Trophoblast cell (in vitro differentiated cells and primary cell): ENCODE measurements around the gene WFDC1.

ENCODE experiments used
- DNase-seq, 2 donors: peaks; one replicate each; pipeline ENCODE4 v3.0.0-alpha.2; 2016
- H2AFZ ChIP-seq: 2 replicates; pipeline ENCODE4 v1.6.1; 2013; ENCODE audit warnings: low read length, moderate library complexity, mild to moderate bottlenecking; ENCODE audit not compliant: insufficient read depth, poor library complexity
- H2AK5ac ChIP-seq: 2 replicates; pipeline ENCODE4 v1.6.1; 2013; ENCODE audit warnings: mild to moderate bottlenecking, low read length
- H2BK120ac ChIP-seq: 2 replicates; pipeline ENCODE4 v1.6.1; 2013; ENCODE audit warnings: low read length, mild to moderate bottlenecking, moderate library complexity; ENCODE audit not compliant: insufficient read depth, poor library complexity
- H2BK12ac ChIP-seq: 2 replicates; pipeline ENCODE4 v1.6.1; 2013; ENCODE audit warnings: mild to moderate bottlenecking, low read length, moderate library complexity
- H2BK5ac ChIP-seq: 2 replicates; pipeline ENCODE4 v1.6.1; 2013; ENCODE audit warnings: low read length, low read depth, moderate library complexity, mild to moderate bottlenecking; ENCODE audit not compliant: poor library complexity
- H3K14ac ChIP-seq: 2 replicates; pipeline ENCODE4 v1.6.1; 2013; ENCODE audit warnings: mild to moderate bottlenecking, low read length
- H3K18ac ChIP-seq: 2 replicates; pipeline ENCODE4 v1.6.1; 2013; ENCODE audit warnings: mild to moderate bottlenecking, low read length
- H3K23ac ChIP-seq: 2 replicates; pipeline ENCODE4 v1.6.1; 2013; ENCODE audit warnings: low read length
- H3K27ac ChIP-seq: 2 replicates; pipeline ENCODE4 v1.5.1; 2013; ENCODE audit warnings: low read depth, mild to moderate bottlenecking, inconsistent platforms, low read length, moderate library complexity
- H3K27me3 ChIP-seq: 2 replicates; pipeline ENCODE4 v1.6.1; 2013; ENCODE audit warnings: inconsistent platforms, mild to moderate bottlenecking, low read length, moderate library complexity; ENCODE audit not compliant: insufficient read depth
- H3K36me3 ChIP-seq, 2 experiments: 1 replicate in 1 of 2; 2 replicates in 1 of 2; pipeline ENCODE4 v1.6.1; 2013; ENCODE audit warnings: low read length in 2 of 2, mild to moderate bottlenecking in 2 of 2, moderate library complexity in 1 of 2; ENCODE audit not compliant: insufficient read depth in 2 of 2, control insufficient read depth in 1 of 2
- H3K4ac ChIP-seq: 2 replicates; pipeline ENCODE4 v1.6.1; 2013; ENCODE audit warnings: low read depth, mild to moderate bottlenecking, low read length, moderate library complexity
- H3K4me1 ChIP-seq, 2 experiments: 1 replicate in 1 of 2; 2 replicates in 1 of 2; pipeline ENCODE4 v1.6.1; 2013; ENCODE audit warnings: low read length in 2 of 2, mild to moderate bottlenecking in 2 of 2, moderate library complexity in 1 of 2; ENCODE audit not compliant: insufficient read depth in 2 of 2, control insufficient read depth in 1 of 2
- H3K4me2 ChIP-seq: 2 replicates; pipeline ENCODE4 v1.6.1; 2013; ENCODE audit warnings: inconsistent platforms, mild to moderate bottlenecking, low read length, moderate library complexity
- H3K4me3 ChIP-seq: 2 replicates; pipeline ENCODE4 v1.5.1; 2013; ENCODE audit warnings: mild to moderate bottlenecking, low read depth, low read length, inconsistent platforms
- H3K79me1 ChIP-seq: one replicate; pipeline ENCODE4 v1.6.1; 2013; ENCODE audit warnings: low read length
- H3K79me2 ChIP-seq: 2 replicates; pipeline ENCODE4 v1.6.1; 2013; ENCODE audit warnings: low read length, mild to moderate bottlenecking; ENCODE audit not compliant: control insufficient read depth, insufficient read depth, poor library complexity
- H3K9ac ChIP-seq: 2 replicates; pipeline ENCODE4 v1.6.1; 2013; ENCODE audit warnings: mild to moderate bottlenecking, low read length
- H3K9me3 ChIP-seq: 2 replicates; pipeline ENCODE4 v1.6.1; 2013; ENCODE audit warnings: low read depth, mild to moderate bottlenecking, control low read depth, inconsistent platforms, low read length; ENCODE audit not compliant: insufficient read depth
- H4K12ac ChIP-seq: 2 replicates; pipeline ENCODE4 v1.6.1; 2013; ENCODE audit warnings: low read depth, mild to moderate bottlenecking, low read length, moderate library complexity
- H4K8ac ChIP-seq: 2 replicates; pipeline ENCODE4 v1.6.1; 2013; ENCODE audit warnings: low read depth, mild to moderate bottlenecking, low read length, moderate library complexity
- H4K91ac ChIP-seq: one replicate; pipeline ENCODE4 v1.6.1; 2013; ENCODE audit warnings: low read depth, mild to moderate bottlenecking, low read length, moderate library complexity
- WGBS: extraction: QIAGEN DNeasy Blood & Tissue Kit; methylation state at CpG from one replicate; pipeline ENCODE4 v1.1.7; 2013; ENCODE audit warnings: missing lambda C conversion rate; ENCODE audit not compliant: insufficient read length, insufficient coverage; ENCODE audit errors: extremely low coverage; 5-methylcytosine and 5-hydroxymethylcytosine counted together

The WFDC1 gene

DNA sequence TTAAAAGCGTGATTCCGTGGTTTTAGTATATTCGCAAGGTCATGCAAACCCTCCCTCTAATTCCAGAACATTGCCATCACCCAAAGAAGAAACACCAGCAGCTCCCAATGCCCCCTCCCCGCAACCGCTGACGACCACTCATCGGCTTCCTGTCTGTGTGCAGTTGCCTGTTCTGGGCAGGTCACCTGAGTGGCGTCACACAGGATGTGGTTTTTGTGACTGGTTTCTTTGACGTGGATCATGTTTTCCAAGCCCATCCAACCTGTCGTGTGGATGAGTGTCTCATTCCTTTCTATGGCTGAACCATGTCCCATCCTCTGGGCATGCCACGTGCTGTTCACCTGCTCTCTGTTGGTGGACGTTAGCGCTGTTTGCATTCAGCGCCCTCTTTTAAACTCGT is 65.5 kb downstream of the WFDC1 start:
- H3K4ac ChIP-seq: no peak overlapping the region
- DNase-seq: no peak
- H3K23ac ChIP-seq: no peak overlapping the region
- peaks cover 25% of the 10 kb centered on the region in 2 experiments for H3K4me1 ChIP-seq
- H4K8ac ChIP-seq: no peak overlapping the region
- H3K27me3 ChIP-seq: no peaks in the 10 kb centered on the region
- H2BK12ac ChIP-seq: no peak overlapping the region
- no peak overlapping the region for H3K9ac ChIP-seq
- H3K14ac ChIP-seq: no peak overlapping the region
- H3K79me2 ChIP-seq: no peaks in the 10 kb centered on the region
- no peak overlapping the region for H2BK120ac ChIP-seq
- no peak overlapping the region for H2AK5ac ChIP-seq
- H3K9me3 ChIP-seq: no peaks in the 10 kb centered on the region
- no CpG with 5 or more reads among the region's 15 CpGs for WGBS
- H4K12ac ChIP-seq: no peak overlapping the region
- H3K36me3 ChIP-seq: no peaks in the 10 kb centered on the region
- H4K91ac ChIP-seq: no peak overlapping the region
- H3K79me1 ChIP-seq: peaks cover 2% of the 10 kb centered on the region
- no peak overlapping the region for H2BK5ac ChIP-seq
- no peak overlapping the region for H3K18ac ChIP-seq
- no peak overlapping the region for H3K4me2 ChIP-seq
- no peak overlapping the region for H3K4me3 ChIP-seq
- no peak overlapping the region for H2AFZ ChIP-seq
- no peak overlapping the region for H3K27ac ChIP-seq

GRCh38 chr16:84360748-84361147 is 66.1 kb downstream of the WFDC1 start:
- no peak for DNase-seq
- Histone ChIP-seq H3K27me3 (no peaks in the 10 kb centered on the region), H3K23ac (no peak overlapping the region), H3K4ac (peak overlapping the region; percentile 21), H2BK12ac (peak overlapping the region; percentile 16), H4K8ac (peak overlapping the region; percentile 13), H3K4me2 (no peak overlapping the region), H3K36me3 (no peaks in the 10 kb centered on the region), H3K27ac (no peak overlapping the region), H4K12ac (no peak overlapping the region), H3K79me2 (no peaks in the 10 kb centered on the region), H3K4me1 (peaks cover 25% of the 10 kb centered on the region in 2 experiments), H2BK5ac (no peak overlapping the region), H3K4me3 (no peak overlapping the region), H3K18ac (peak overlapping the region; percentile 30), H3K79me1 (peaks cover 2% of the 10 kb centered on the region), H3K9ac (no peak overlapping the region), H2BK120ac (no peak overlapping the region), H4K91ac (peak overlapping the region; percentile 63), H3K9me3 (no peaks in the 10 kb centered on the region), H2AK5ac (peak overlapping the region; percentile 36), H3K14ac (no peak overlapping the region), H2AFZ (no peak overlapping the region)
- no CpG with 5 or more reads among the region's 4 CpGs for WGBS

GRCh38 chr16:84361546-84361945 is 66.9 kb downstream of the WFDC1 start:
- Histone ChIP-seq H3K9ac (no peak overlapping the region), H3K27ac (no peak overlapping the region), H4K12ac (no peak overlapping the region), H2AK5ac (no peak overlapping the region), H2AFZ (no peak overlapping the region), H2BK5ac (no peak overlapping the region), H3K36me3 (no peaks in the 10 kb centered on the region), H3K4me1 (peaks cover 19 to 21% of the 10 kb centered on the region in 2 experiments), H4K91ac (no peak overlapping the region), H3K27me3 (no peaks in the 10 kb centered on the region), H3K14ac (no peak overlapping the region), H3K4me2 (no peak overlapping the region), H3K4ac (no peak overlapping the region), H2BK12ac (no peak overlapping the region), H3K79me2 (no peaks in the 10 kb centered on the region), H3K9me3 (no peaks in the 10 kb centered on the region), H4K8ac (no peak overlapping the region), H3K4me3 (no peak overlapping the region), H3K79me1 (peaks cover 2% of the 10 kb centered on the region), H3K18ac (no peak overlapping the region), H2BK120ac (no peak overlapping the region), H3K23ac (no peak overlapping the region)
- no CpG with 5 or more reads among the region's 5 CpGs for WGBS
- DNase-seq: no peak

GRCh38 chr16:84362471-84362941 is 67.8 kb downstream of the WFDC1 start:
- Histone ChIP-seq H3K18ac (no peak overlapping the region), H2BK5ac (no peak overlapping the region), H3K9ac (no peak overlapping the region), H3K4ac (no peak overlapping the region), H3K36me3 (no peaks in the 10 kb centered on the region), H3K9me3 (no peaks in the 10 kb centered on the region), H2AK5ac (no peak overlapping the region), H4K91ac (no peak overlapping the region), H4K8ac (no peak overlapping the region), H2AFZ (no peak overlapping the region), H3K4me3 (no peak overlapping the region), H2BK12ac (no peak overlapping the region), H3K79me2 (no peaks in the 10 kb centered on the region), H3K79me1 (peaks cover 2% of the 10 kb centered on the region), H4K12ac (no peak overlapping the region), H3K27ac (no peak overlapping the region), H3K23ac (no peak overlapping the region), H3K14ac (no peak overlapping the region), H3K4me2 (no peak overlapping the region), H3K27me3 (no peaks in the 10 kb centered on the region), H2BK120ac (no peak overlapping the region), H3K4me1 (peaks cover 13 to 17% of the 10 kb centered on the region in 2 experiments)
- DNase-seq: no peak
- WGBS: no CpG with 5 or more reads among the region's 13 CpGs
